HepG2 (cell line): Measurements from ENCODE around the gene SLIT3. TPM values are rescaled to one million over a fixed set of nuclear protein-coding genes. Genes with fewer than 3 reads are reported as not detected.

Experiments
- ATAC-seq: fragments of 200-7000 bp; cut with Tn5 transposase; 3 replicates; pipeline ENCODE4 v1.9.1; 2020; ENCODE audit warnings: mild to moderate bottlenecking, moderate library complexity
- BruUV-seq: library from RNA; stranded (reverse); fragments of 400-500 nt; replicated peaks from 2 replicates; lab custom pipeline; 2021; lab: Mats Ljungman, UMichigan
- CTCF ChIA-PET: fragments of 300-600 bp; formaldehyde crosslinking; extraction: SDS; loops from one replicate; lab custom pipeline; 2021; ENCODE audit warnings: low total read pairs, inconsistent platforms, low intra/inter-chr PET ratio; lab: Yijun Ruan, JAX
- POLR2A ChIA-PET: fragments of 350-600 bp; sonication (Branson Sonifier 250); formaldehyde crosslinking; loops from one replicate; lab custom pipeline; 2020; ENCODE audit warnings: antibody characterized with exemption, inconsistent platforms; lab: Yijun Ruan, JAX
- DNase-seq: peaks from one replicate; pipeline ENCODE4 v3.0.0-alpha.2; 2015; ENCODE audit warnings: low spot score
- FAIRE-seq: peaks from 3 replicates; lab custom pipeline; 2011; peaks lifted over from hg19 to GRCh38; lab: Jason Lieb, UNC
- H2AFZ ChIP-seq: one replicate; pipeline ENCODE4 v1.6.1; 2011; ENCODE audit warnings: low read length, inconsistent platforms
- H3K27ac ChIP-seq: fragments of 300-600 bp; 3 replicates; pipeline ENCODE4 v1.8.0; 2011; ENCODE audit warnings: mixed run types, mild to moderate bottlenecking, mixed read lengths, low read length, inconsistent platforms; ENCODE audit not compliant: insufficient read depth; ENCODE audit errors: extremely low read length
- H3K27me3 ChIP-seq, 2 experiments: fragments of 200-600 bp in 1 of 2; 2 replicates in 1 of 2; 3 replicates in 1 of 2; pipeline versions ENCODE4 v1.6.0 to v1.8.0; 2011; ENCODE audit warnings: low read length in 2 of 2, mild to moderate bottlenecking in 2 of 2, moderate library complexity in 2 of 2, inconsistent platforms in 1 of 2; ENCODE audit not compliant: insufficient read depth in 2 of 2, control insufficient read depth in 1 of 2
- H3K36me3 ChIP-seq, 2 experiments: fragments of 200-600 bp in 1 of 2; replicated peaks in 1 of 2; 2 replicates in 1 of 2; 3 replicates in 1 of 2; pipeline versions ENCODE4 v1.5.1 to v1.8.0; 2011; ENCODE audit warnings: low read length in 2 of 2, inconsistent platforms in 1 of 2; ENCODE audit not compliant: insufficient read depth in 2 of 2, control insufficient read depth in 1 of 2
- H3K4me1 ChIP-seq: 2 replicates; pipeline ENCODE4 v1.5.1; 2012; ENCODE audit warnings: low read length, inconsistent platforms; ENCODE audit not compliant: insufficient read depth
- H3K4me2 ChIP-seq: 2 replicates; pipeline ENCODE4 v1.6.0; 2011; ENCODE audit warnings: low read depth, low read length, inconsistent platforms
- H3K4me3 ChIP-seq, 3 experiments: fragments of 200-600 bp in 1 of 3; sonication (generic), shearing (Covaris generic) in 1 of 3; replicated peaks in 1 of 3; 2 replicates each; pipeline ENCODE4 v1.5.1; 2011 to 2016; ENCODE audit warnings: low read length in 3 of 3, inconsistent platforms in 2 of 3, low read depth in 2 of 3, mild to moderate bottlenecking in 2 of 3, control low read depth in 1 of 3, mixed read lengths in 1 of 3; ENCODE audit not compliant: insufficient read depth in 1 of 3
- H3K79me2 ChIP-seq: one replicate; pipeline ENCODE4 v1.6.1; 2011; ENCODE audit warnings: low read length, inconsistent platforms; ENCODE audit not compliant: insufficient read depth
- H3K9ac ChIP-seq: 2 replicates; pipeline ENCODE4 v1.6.0; 2011; ENCODE audit warnings: mild to moderate bottlenecking, low read depth, low read length, inconsistent platforms; ENCODE audit not compliant: insufficient read depth
- H3K9me3 ChIP-seq: 2 replicates; pipeline ENCODE4 v1.5.1; 2012; ENCODE audit warnings: mild to moderate bottlenecking, low read length
- H4K20me1 ChIP-seq: 2 replicates; pipeline ENCODE4 v1.6.0; 2011; ENCODE audit warnings: inconsistent platforms, mild to moderate bottlenecking, low read length, moderate library complexity; ENCODE audit not compliant: insufficient read depth
- AFF4 ChIP-seq: sonication (generic); formaldehyde crosslinking; IDR thresholded peaks from 2 replicates; pipeline ENCODE4 v1.4.0; 2020; ENCODE audit warnings: missing genetic modification reagents
- POGK ChIP-seq: sonication (generic); formaldehyde crosslinking; conservative IDR thresholded peaks from 2 replicates; pipeline ENCODE4 v1.8.0; 2022; ENCODE audit warnings: mild to moderate bottlenecking, moderate library complexity, missing genetic modification reagents
- WGBS: methylation state at CpG from one replicate; pipeline ENCODE4 v1.1.6; 2017; ENCODE audit warnings: low lambda C conversion rate; 5-methylcytosine and 5-hydroxymethylcytosine counted together
- in situ Hi-C: cut with HindIII; loops from 2 replicates; pipeline ENCODE4 v1.10.0; 2017; ENCODE audit warnings: low pct_unique_long_range_greater_than_20kb; ENCODE audit not compliant: extremely low pct_ligation_motif_present
- intact Hi-C: fragments of 100-400 bp; cut with micrococcal nuclease; formaldehyde crosslinking; loops from one replicate; pipeline ENCODE4 v1.10.0; 2022; ENCODE audit not compliant: unreplicated experiment
- polyA plus RNA-seq, 8 experiments: library from polyadenylated mRNA; depleted of rRNA in 3 of 8; stranded (reverse) in 7 of 8; unstranded in 1 of 8; fragments of >200 nt; fragmentation: Illumina TruSeq in 4 of 8; extraction: Trizol in 4 of 8; gene quantifications; 2 replicates each; pipeline versions ENCODE4 v1.2.1 to v1.2.3, GENCODE V29; 2011 to 2016; ENCODE audit warnings: low read depth in 4 of 8, missing spikeins in 1 of 8, mixed read lengths in 1 of 8; ENCODE audit not compliant: insufficient read depth in 1 of 8
- total RNA-seq, 5 experiments: library from RNA; depleted of rRNA; stranded (reverse); fragments of >200 nt; fragmentation: Illumina TruSeq; extraction: Trizol; gene quantifications; 2 replicates each; pipeline ENCODE4 v1.2.3, GENCODE V29; 2016; ENCODE audit warnings: low read depth in 1 of 5

SLIT3 gene
- total and polyA plus RNA-seq, 2 of the 13 experiments (the other 11 are each of a cell fraction or from before 2014, with no cell fraction given), result not detected

GRCh38 chr5:168818558-168818957 lies 482.4 kb downstream of the SLIT3 start:
- Histone ChIP-seq H3K27me3 (peaks cover 0 to 41% of the 10 kb centered on the region in 2 experiments; a peak in 3 of 5 replicates), H3K79me2 (no peaks in the 10 kb centered on the region), H4K20me1 (no peaks in the 10 kb centered on the region), H3K9ac (no peak overlapping the region), H3K27ac (no peak overlapping the region), H3K4me3 (no peak overlapping the region), H3K9me3 (no peaks in the 10 kb centered on the region), H3K36me3 (no peaks in the 10 kb centered on the region), H3K4me1 (no peaks in the 10 kb centered on the region), H3K4me2 (no peak overlapping the region), H2AFZ (no peak overlapping the region)
- TF ChIP-seq POGK (no peak), AFF4 (CRISPR knock-in tag) (no peak)
- POLR2A ChIA-PET, result no interaction called here
- ATAC-seq (no peak), DNase-seq (no peak), FAIRE-seq (no peak)
- WGBS, result 66% methylated on average over 3 of the region's 4 CpGs
- CTCF ChIA-PET, result no interaction called here
- BruUV-seq, result no TSS peak
- in situ Hi-C loops (no loop called here), intact Hi-C loops (no loop called here)
